Central memory CD4-positive, alpha-beta T cell (primary cell): Measurements from ENCODE around the gene FKBP2.

Source experiments
- DNase-seq: peaks from one replicate; pipeline ENCODE4 v3.0.0; 2022

Gene FKBP2

GRCh38 chr11:64286801-64287159 lies 45.9 kb downstream of the FKBP2 start:
- DNase-seq = no peak

- DNase-seq = no peak
Observed at GRCh38 chr11:64287676-64288352, 46.9 kb downstream of the FKBP2 start.

- no peak for DNase-seq
Observed at GRCh38 chr11:64288353-64288750, 47.5 kb downstream of the FKBP2 start.

GRCh38 chr11:64289002-64289564 lies 48.2 kb downstream of the FKBP2 start:
- DNase-seq = no peak

GRCh38 chr11:64290352-64291261 lies 49.7 kb downstream of the FKBP2 start:
- no peak for DNase-seq

- no peak for DNase-seq
Observed at GRCh38 chr11:64291262-64291751, 50.4 kb downstream of the FKBP2 start, which contains the start of gene KCNK4. Gene KCNK4 (plus strand): TSS chr11:64291302. CDS start chr11:64293019, 1,717 bp downstream.

- no peak for DNase-seq
Observed at GRCh38 chr11:64291752-64292459, 51.0 kb downstream of the FKBP2 start.

GRCh38 chr11:64292460-64293254 lies 51.8 kb downstream of the FKBP2 start:
- no peak for DNase-seq
